GM21723 (cell line): ENCODE data around the gene PSMG3.

Experiments used
- ATAC-seq: cut with Tn5 transposase; IDR thresholded peaks from one replicate; pipeline ENCODE4 v1.9.1; 2021; ENCODE audit warnings: mild to moderate bottlenecking, moderate library complexity; ENCODE audit not compliant: unreplicated experiment

The PSMG3 gene

DNA sequence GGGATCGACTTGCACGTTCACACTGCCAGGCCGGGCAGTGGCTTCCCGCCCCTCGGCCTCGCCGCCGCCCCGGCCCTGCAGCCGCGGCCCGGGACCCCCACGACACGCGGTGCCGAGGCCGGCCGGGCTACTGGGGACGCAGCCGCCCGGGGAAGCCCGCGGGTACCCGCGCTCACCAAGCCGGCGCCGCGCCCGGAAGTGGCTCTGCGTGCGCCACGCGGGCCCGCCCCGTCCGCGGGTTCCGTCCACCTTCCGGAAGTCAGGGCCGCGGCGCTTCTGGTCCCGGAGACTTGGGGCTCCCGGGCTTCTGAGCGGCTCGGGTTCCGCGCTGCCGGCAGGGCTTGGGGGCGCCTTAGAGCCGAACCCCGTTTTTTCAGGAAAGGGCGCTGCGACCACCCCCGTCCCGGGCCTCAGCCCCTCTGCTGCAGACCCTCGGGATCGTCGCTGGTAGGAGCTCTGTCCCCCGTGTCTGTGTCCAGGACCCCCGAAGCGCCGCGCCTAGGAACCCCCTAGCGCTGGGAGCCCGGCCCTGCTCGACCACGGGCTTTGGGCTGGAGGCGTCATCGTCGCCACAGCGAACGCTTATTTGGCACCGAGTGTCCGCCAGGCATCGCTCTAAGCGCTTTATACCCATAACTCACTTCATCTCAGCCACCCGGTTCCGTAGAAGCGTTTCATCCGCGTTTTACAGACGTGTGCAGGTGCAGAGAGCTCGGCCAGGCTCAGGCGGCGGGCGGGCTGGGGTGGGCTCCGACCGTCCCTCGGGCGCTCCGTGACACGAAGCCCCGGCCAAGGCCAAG is at the start of gene PSMG3:
PSMG3 (minus strand) TSS at position 200 of the 800 bp plus-strand sequence. CDS start 693 bp downstream, outside the sequence.
- peak; percentile 84 for ATAC-seq

DNA sequence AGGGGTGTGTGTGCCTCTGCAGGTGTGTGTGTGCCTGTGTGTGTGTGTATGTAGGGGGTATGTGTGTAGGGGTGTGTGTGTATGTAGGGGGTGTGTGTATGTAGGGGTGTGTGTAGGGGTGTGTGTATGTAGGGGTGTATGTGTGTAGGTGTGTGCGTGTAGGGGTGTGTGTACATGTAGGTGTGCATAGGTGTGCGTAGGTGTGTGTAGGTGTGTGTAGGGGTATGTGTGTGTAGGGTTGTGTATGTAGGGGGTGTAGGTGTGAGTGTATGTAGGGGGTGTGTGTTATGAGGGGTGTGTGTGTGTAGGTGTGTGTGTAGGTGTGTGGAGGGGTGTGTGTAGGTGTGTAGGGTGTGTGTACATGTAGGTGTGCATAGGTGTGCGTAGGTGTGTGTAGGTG is 48.6 kb upstream of the PSMG3 start:
- ATAC-seq: no peak

GRCh38 chr7:1617957-1618356 is 48.1 kb upstream of the PSMG3 start:
- ATAC-seq: no peak

- no peak for ATAC-seq
These were observed 46.9 kb upstream of the PSMG3 start for GRCh38 chr7:1616741-1617140.

DNA sequence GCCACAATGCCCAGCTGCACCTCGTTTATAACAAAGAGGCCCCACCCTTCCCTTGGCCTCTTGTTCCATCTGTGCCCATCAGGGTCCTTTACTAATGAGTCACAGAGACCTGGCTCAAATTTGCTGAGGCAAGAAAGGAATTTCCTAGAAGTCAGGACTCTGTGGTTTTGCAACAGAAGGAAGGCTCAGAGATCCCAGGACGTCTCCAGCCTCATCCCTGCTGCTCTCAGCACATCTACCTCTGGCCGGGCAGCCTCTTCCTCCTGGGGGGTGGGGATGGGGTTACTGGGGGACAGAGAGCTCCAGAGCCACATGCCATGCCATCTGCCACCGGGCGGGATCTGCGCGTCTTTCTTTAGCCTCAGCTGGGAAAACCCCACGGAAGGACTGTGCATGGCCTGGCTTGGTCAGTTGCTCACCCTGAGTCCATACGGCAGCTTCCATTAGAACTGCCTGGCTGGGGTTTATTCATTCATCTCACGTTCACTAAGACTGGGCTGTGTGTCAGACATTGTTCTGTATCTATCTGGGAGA is 41.9 kb upstream of the PSMG3 start:
- ATAC-seq: no peak

GRCh38 chr7:1610678-1611302 is 41.0 kb upstream of the PSMG3 start:
- ATAC-seq: no peak

DNA sequence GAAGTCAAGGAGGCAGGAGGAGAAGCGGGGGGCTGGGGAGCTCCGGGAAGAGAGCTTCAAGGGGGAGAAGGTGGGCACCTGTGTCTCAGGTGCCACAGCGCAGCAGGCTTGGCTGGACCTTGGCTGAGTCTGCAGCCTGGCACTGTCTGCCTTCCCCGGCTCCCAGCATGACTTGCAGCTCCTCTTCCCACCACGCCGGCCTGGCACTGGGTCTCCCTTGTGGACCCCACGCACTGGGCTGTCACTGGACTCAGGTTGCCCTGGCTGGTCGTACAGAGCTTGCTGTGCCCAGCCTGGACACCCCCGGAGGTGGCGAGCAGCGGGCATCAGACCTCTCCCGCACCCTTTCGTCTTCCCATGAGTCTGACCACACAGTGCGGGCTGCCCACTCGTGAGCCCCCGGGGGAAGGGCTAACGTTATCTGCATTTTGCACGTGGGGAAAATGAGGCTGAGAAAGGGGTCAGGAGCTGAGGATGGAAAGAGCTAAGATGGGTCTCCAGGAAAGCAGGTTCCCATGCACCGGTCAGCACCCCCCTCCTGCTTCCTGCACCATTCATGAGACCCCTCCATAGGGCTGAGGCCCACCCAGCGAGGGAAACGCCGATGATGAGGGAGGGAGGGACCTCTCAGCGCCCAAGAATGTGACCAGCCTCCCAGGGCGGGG is 40.3 kb upstream of the PSMG3 start:
- ATAC-seq: no peak

GRCh38 chr7:1609023-1609422 is 39.2 kb upstream of the PSMG3 start:
- no peak for ATAC-seq

GRCh38 chr7:1608318-1608717 is 38.5 kb upstream of the PSMG3 start:
- ATAC-seq: no peak

- ATAC-seq: no peak
These were observed 37.9 kb upstream of the PSMG3 start for GRCh38 chr7:1607696-1608095.

- no peak for ATAC-seq
These were observed 37.2 kb upstream of the PSMG3 start for GRCh38 chr7:1607001-1607400.

DNA sequence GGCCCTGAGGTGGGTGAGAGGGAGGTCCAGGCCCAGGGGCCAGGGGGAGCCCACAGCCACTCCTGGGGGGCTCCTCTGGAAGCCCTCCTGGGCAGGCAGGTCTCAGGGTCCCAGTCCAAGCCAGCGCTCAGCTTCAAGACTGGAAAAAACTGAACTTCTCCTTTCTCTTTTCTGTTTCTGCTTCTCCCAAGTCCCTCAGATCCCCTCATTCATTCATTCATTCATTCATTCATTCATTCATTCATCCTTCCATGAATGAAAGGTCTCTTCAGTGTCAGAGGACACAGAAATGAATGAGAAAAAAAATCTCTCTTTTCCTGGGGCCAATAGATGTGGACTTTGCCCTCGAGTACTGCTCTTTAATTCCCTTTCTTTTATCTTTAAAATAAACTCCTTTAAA is 34.6 kb upstream of the PSMG3 start:
- no peak for ATAC-seq

GRCh38 chr7:1603346-1604225 is 33.8 kb upstream of the PSMG3 start:
- ATAC-seq: no peak

DNA sequence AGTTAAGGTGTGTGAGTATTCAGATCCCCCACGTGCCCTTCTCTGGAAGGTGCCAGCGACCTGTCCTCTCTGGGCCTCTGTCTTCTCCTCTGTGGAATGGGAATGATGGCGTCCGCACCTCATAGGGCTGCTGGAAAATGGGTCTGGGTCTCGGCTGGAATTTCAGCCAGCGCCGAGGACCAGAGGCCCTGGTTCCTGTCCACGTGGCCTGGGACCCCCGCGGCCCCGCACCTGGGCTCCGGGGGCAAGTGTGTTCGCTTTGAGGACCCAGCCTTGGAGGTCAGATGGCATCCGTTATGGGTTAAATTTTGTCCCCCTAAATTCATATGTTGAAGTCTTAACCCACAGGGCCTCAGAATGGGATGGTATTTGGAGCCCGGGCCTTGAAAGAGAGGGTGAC is 32.6 kb upstream of the PSMG3 start:
- ATAC-seq: no peak

DNA sequence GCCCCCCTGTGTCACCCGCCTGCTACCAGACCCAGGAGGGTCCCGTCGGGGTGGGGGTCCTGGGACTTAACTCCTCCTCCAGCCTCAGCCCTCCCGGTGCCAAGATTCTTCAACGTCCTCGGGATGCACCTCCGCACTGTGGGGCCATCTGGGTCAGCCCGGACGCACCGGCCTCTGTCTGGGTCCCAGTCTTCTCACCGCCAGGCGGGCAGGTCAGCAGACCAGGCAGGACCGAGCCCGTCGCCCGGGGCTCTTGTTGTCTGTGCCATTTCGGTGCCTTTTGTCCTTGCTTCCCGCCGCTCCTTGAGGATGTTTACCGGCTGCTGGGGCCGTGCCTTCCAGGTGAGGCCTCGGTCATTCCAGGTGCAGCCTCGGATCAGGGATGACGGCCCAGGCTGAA is 32.1 kb upstream of the PSMG3 start:
- no peak for ATAC-seq

DNA sequence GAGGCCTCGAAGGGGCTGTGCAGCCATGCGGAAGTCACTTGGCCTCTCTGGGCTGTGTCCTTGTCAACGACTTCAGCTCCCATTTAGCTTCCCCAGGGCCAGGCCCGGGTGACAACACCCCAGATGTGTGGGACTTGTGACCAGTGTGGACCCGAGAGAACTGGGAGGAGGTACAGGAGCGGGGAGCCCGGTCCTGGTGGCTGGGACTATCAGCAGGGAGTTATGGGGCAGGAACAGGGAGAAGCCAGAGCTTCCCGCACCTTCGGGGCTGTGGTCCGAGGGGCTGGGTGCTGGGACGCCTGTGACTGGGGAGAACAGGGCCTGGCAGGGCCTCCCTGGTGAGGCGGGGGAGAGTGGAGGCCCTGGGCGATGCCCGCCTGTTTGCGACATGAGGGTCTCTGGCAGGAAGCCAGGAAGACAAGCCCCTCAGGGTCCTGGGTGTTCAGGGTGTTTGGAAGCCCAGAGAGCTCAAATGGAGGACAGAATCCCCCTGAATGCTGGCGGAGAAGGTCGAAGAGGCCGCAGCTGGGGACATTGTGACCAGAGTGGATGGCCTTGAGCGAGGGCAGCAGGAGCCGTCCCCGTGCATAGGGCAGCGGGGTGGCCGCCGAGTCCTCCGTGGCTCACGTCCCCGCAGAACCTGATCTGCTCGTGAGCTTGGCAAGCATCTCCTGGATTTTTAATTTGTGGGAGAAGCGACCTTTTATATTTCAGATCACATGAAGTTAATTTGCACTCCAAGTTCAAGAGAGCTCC is 30.0 kb upstream of the PSMG3 start:
- ATAC-seq: no peak

GRCh38 chr7:1598961-1599639 is 29.3 kb upstream of the PSMG3 start:
- no peak for ATAC-seq

DNA sequence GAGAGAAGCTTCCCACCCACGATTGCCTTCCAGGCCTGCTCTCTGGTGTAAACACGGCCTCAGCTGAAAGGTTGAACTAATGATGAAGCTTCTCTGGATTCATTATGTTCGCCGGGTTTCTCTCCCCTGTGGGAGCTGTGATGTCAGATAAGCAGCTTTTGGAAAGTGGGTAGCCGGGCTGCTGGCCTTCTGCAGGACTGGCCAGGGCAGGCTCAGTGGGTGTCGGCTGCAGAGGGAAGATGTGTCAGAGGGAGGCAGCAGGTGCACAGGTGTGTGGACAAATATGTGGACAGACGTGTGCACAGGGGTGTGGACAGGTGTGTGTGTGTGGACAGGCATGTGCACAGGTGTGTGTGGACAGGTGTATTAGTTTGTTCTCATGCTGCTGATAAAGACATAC is 28.5 kb upstream of the PSMG3 start:
- no peak for ATAC-seq

- no peak for ATAC-seq
These were observed 28.0 kb upstream of the PSMG3 start for GRCh38 chr7:1597791-1598190.
